ENCODE results near the gene DNAH12.

- TF ChIP-seq EZH2 (IDR thresholded peaks at IDR 0.05; ENCODE audit: borderline replicate concordance, insufficient read depth, low read length, poor library complexity, severe bottlenecking) (no peak), EP300 (conservative IDR thresholded peaks at IDR 0.05; ENCODE audit: poor library complexity, severe bottlenecking) (no peak), CTCF (IDR thresholded peaks at IDR 0.05; ENCODE audit: poor library complexity, severe bottlenecking) (no peak), TAF1 (IDR thresholded peaks at IDR 0.05; ENCODE audit: low read depth) (no peak), POLR2AphosphoS5 (IDR thresholded peaks at IDR 0.05) (no peak), REST (IDR thresholded peaks at IDR 0.05; ENCODE audit: borderline replicate concordance) (no peak)
Measured at GRCh38 chr3:57570878-57571277, 26.7 kb upstream of the DNAH12 start.

Data from neural cell (in vitro differentiated cells).